Germinal center (tissue), 1 donor: ENCODE measurements around the gene TMEM108.

Experiments
- DNase-seq: peaks from one replicate; pipeline ENCODE4 v3.0.0; 2012; ENCODE audit warnings: mixed read lengths, low spot score

TMEM108 gene

DNA sequence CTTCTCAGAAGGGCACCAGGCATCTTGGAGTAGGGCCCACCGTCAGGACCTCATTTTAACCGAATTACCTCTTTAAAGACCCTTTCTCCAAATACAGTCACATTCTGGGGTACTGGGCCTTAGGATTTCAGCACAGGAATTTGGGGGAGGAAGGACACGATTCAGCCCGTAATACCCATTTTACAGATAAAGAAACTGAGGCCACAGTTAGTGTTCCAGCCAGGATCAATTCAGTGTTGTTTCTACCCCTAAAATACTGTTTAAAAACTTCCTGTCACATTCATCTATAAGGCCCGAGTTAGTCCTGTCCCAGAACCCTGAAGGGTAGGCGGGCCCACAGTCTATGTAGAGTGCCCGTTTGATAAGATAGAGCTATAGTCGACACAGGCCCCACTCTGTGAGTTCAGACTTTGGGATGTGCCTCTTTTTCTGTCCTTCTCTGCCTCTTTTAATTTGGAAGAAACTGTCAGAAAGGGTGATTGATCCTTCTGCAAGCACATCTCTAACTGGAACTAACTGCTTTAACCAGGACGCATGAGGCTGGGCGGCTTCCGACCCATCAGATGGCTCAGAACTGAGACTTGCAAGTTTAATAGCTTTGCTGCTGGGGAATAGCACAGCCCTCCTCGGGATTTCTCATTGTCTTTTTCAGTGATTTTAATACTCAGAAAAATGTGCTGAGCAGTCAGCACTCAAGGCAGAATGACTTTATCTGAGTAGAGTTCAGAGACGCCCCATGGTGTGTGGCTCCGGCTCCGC is 381.1 kb downstream of the TMEM108 start:
- DNase-seq: no peak

DNA sequence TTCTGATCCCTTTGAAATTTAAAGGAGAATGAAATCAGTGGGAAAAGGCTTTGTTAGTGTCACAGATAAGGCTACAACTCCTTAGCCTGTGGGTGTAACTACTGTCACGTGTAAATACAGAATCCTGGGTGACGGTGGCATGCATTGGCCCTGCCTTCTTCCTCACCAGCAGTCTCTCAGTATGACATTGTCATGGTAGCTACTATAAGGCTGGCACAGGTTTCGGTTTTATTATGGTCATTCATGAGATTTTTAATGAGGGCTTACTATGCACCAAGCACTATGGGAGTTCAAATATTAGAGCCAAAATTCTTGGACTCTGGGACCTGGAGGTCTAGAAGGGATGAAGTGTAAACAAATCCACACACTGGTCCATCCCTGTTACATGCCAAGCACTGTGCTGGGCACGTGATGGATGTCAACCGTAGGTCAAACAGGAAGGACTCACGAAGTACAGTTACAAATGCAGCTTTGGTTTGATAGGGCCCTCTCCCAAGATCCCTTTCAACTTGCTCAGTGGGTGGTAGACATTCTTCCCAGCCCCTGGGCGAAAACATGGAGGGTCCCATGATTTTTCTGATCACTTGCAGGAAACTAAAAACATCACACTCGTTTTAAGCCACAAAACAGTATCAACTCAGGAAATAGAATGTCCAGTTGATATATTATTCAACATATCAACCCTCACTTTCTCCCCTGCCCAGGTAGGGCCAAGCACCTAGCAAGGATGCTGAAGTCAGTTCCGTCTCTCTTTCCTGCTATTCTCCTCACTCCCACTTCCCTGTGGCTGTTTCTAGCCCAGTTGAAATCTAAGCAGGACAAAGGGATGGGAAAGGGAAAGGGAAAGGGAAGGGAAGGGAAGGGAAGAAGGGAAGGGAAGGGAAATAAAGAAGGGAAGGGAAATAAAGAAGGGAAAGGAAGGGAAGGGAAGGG is 387.0 kb downstream of the TMEM108 start:
- peak; percentile 23 for DNase-seq

DNA sequence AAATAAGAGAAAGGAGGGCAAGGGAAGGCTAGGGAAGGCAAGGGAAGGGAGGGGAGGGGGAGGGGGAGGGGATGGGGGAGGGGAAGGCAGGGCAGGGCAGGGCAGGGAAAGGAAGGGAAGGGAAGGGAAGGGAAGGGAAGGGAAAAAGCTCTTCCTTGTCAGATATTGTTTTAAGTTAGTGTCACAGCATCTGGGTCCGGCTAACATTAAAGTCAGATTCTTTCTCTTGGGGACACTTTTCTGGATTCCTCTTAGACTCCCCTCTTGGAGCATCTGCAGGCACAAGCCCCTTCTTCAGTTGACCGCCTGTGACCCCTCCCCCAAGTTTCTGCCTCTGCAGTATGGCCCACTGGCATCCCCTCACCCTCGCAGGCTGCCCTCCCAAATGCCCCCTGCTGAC is 387.7 kb downstream of the TMEM108 start:
- DNase-seq: no peak

DNA sequence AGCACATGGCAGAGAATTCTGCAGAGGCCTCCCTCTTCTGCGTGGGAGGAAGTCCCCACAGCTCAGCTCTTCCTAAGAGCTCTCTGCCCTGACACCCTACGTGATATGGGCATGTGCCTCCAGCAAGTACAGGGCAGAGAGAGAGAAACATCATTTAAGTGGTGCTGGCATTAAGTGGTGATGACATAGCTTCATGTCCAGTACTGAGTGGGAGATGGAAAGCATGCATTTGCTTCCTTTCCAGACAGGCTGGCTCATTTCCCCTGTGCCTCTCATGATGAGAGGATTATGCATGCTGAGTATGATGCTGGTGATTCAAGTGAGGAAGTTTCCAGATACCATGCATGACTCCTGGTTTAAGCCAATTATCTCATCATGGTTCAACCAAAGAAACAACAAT is 388.5 kb downstream of the TMEM108 start:
- DNase-seq: no peak

DNA sequence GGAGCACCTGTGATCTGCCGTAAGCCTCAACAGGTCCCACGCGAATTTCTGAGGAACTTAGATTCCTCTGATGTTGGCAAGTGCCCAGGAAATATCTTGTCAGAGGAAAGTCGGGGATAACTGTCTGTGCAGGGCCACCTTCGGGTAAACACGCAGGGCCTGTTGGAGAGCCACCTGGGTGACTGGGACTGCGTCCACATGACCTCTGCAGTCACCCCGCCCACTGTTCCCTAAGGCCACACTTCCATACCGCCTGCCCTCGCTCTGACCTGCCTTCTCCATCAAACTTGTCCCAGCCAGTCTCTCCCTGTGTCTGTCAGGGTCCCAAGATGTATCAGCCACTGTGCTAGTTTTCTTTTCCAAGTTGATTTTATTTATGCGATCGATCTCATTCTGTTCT is 390.4 kb downstream of the TMEM108 start:
- no peak for DNase-seq

DNA sequence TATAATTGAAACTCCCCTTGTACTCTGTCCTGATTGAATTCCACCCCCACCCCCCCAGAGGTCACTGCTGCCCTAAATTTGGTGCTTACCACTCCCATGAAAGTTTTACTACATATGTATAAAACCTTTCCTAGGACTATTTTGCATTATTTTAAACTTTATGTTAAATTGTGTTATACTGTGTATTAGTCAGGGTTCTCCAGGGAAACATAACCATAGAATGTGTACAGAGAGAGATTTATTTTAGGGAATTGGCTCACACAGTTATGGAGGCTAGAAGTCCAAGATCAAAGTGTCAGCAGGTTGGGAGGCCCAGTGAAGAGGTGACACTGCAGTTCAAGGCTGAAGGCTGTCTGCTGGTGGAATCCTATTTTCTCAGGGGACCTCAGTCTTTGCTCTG is 390.9 kb downstream of the TMEM108 start:
- no peak for DNase-seq

DNA sequence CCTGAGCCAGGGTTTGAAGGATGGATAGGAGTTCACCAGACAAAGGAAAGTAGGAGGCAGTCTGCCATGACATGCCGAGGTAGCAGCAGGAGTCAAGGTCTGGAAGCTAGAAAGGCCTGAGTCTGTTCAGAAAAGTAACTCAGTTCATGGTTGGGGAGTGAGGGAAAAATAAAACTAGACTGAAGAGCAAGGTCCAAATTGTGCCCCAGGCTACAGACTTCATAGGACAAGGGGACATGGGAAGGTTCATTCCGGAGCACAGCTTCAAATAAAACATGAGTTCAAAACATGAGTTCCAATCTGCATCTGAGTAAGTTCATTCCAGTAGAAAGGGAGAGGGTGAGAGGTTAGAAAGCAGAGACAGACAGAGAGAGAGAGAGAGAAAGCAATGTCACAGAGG is 401.4 kb downstream of the TMEM108 start:
- DNase-seq: no peak

DNA sequence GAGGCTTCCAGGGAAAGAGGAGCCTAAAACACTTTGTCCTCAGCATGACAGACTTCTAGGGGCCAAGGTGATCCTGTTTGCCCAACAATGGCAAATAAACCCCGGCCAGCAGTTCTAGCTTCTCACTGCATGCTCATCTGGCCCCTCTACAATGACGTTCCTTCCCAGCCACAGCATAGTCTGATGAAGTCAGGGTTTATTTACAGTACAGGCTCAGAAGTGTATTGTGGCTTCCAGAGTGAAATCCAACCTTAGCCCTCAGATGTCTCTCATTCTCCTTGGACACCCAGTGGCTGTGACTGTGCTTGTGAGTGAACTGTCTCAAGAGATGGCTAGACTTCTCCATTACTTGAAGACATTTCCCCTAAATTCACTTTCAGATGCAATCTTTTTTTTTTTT is 402.5 kb downstream of the TMEM108 start:
- no peak for DNase-seq

DNA sequence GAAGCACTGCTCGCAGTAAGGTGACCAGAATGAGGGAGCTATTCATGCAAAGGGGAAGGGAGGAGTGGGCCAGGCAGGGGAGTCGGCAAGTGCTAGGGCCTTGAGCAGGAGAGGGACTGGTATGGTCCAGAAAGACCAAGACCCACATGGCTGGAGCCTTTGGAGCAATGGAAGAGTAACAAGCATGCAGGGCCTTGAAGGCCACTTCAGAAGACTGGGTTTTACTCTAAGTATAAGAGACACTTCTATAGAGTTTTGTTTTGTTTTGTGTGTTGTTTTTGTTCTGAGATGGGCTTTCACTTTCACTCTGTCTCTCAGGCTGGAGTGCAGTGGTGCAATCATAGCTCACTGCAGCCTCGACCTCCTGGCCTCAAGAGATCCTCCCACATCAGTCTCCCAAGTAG is 403.7 kb downstream of the TMEM108 start:
- peak; percentile 17 for DNase-seq

DNA sequence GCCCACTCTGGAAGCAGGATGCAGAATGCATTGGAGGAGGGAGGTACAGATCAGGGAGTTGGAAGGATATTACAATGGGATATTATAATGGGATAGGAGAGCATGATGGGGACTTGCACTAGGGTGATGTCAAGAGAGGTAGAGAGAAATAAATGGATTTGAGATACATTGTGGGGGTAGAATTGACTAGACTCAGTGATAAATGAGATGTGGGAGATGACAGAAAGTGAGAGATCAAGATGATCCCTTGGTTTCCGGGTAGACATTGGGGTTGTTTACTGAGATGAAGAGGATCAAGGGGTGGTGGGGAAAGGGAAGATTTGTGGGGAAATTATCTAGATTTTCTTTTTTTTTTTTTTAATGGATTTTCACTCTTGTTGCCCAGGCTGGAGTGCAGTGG is 404.3 kb downstream of the TMEM108 start:
- DNase-seq: no peak

DNA sequence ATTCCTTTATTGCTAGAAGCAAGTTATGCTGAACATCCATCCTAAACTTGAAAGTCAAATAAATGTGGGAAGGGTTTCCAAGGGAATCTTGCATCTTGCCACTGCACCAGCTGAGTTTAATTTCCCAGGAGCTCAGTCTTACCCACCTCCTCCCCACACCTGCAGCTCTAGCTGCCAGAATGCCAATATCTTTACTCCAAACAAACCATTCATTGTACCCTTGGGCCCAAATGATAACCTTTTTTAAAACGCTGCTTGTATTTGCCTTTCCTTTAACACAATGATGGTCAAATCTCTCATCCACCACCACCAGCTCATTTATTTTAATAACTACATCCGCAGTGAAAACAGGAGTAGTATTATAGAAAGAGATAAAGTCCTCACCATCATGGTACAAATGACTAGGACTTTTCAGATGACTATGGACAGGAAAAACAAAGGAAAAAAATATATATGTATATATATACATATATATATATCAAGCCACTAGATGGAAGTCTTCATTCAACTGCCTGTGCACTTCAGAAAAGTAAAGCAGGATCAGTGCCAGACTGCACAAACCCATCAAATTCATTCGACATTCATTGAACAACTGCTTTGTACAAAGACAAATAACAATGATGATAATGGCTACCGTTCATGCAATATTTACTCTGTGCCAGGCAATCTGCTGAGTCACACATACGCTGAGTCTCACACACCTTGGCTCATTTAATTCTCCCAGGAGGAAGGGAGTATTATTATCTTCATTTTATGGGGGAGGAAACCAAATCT is 405.6 kb downstream of the TMEM108 start:
- DNase-seq: no peak

DNA sequence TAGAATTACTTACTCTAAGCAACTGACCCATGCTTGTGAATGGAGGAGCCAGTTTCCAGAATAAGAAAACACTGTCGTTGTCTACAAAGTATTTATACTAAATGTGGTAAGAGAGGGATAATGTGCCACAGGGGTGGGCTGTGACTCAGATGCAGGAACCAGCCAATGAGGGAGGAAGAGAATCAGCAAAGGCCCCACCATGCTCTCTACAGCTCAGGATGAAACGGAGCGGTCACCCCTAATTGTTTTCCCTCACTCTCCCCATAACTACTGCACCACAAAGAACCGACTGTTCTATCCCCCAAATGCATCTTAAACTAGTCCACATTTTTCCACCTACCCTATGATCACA is 406.2 kb downstream of the TMEM108 start:
- no peak for DNase-seq

DNA sequence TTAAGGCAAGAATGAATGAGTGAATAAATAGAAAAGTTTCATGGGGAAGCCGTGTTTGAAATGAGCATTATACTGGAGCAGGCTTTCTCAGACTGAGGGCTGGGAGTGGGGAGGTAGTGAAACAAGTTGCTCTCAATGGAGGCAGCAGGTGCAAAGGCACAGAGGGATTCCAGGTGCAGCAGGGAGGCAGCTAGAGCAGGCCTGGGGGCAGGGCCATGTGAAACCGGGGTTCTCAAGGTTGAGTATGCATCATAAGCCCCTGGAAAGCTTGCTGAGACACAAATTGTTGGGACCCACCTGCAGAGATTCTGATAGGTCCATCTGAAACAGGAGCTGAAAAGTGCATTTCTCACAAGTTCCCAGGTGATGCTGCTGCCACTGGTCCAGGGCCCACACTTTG is 406.9 kb downstream of the TMEM108 start:
- DNase-seq: peak; percentile 30
